Neural progenitor cell (in vitro differentiated cells): ENCODE measurements around the gene IL17RB.

Source experiments
- CTCF ChIP-seq: fragments of 200-600 bp; sonication (generic); IDR thresholded peaks from 2 replicates; pipeline ENCODE4 v1.5.1; 2017; ENCODE audit warnings: antibody characterized with exemption, mild to moderate bottlenecking
- EZH2phosphoT487 ChIP-seq: fragments of 200-600 bp; sonication (generic); IDR thresholded peaks from 2 replicates; pipeline ENCODE4 v1.6.1; 2017; ENCODE audit warnings: antibody characterized with exemption

- TF ChIP-seq CTCF (no peak), EZH2phosphoT487 (no peak)
Observed at GRCh38 chr3:53824795-53825194, 21.6 kb upstream of the IL17RB start.
